RWPE2 (cell line): ENCODE results near the gene CDH12.
"Not testable (repeated sequence)": the region's sequence is repeated elsewhere in the genome, so short reads cannot be mapped to it uniquely, and the experiment has no call there.

Experiments used
- ATAC-seq: fragments of 200-7000 bp; cut with Tn5 transposase; 3 replicates; pipeline ENCODE4 v1.9.1; 2021; ENCODE audit warnings: low read depth
- DNase-seq: peaks from one replicate; pipeline ENCODE4 v3.0.0-alpha.2; 2020; ENCODE audit warnings: low spot score
- H3K27ac ChIP-seq: fragments of 450-650 bp; 2 replicates; pipeline ENCODE4 v1.5.1; 2017; ENCODE audit warnings: mild to moderate bottlenecking; ENCODE audit not compliant: poor library complexity, severe bottlenecking
- H3K27me3 ChIP-seq: fragments of 250-450 bp; sonication (Bioruptor Pico); 2 replicates; pipeline ENCODE4 v1.5.1; 2021; ENCODE audit warnings: mild to moderate bottlenecking, moderate library complexity; ENCODE audit not compliant: insufficient read depth, poor library complexity, severe bottlenecking
- H3K36me3 ChIP-seq: fragments of 250-450 bp; sonication (Bioruptor Pico); 2 replicates; pipeline ENCODE4 v1.5.1; 2020; ENCODE audit warnings: low read depth, mild to moderate bottlenecking, moderate library complexity
- H3K4me1 ChIP-seq: fragments of 250-450 bp; sonication (Bioruptor Pico); 2 replicates; pipeline ENCODE4 v1.5.1; 2021; ENCODE audit warnings: mild to moderate bottlenecking, moderate library complexity; ENCODE audit not compliant: insufficient read depth, poor library complexity, severe bottlenecking
- H3K4me3 ChIP-seq: fragments of 250-450 bp; sonication (Bioruptor Pico); 2 replicates; pipeline ENCODE4 v1.5.1; 2021; ENCODE audit warnings: mild to moderate bottlenecking, moderate library complexity; ENCODE audit not compliant: severe bottlenecking
- H3K9me3 ChIP-seq: fragments of 250-450 bp; sonication (Bioruptor Pico); 2 replicates; pipeline ENCODE4 v1.5.1; 2021; ENCODE audit warnings: mild to moderate bottlenecking, moderate library complexity; ENCODE audit not compliant: severe bottlenecking
- CTCF ChIP-seq: fragments of 450-650 bp; IDR thresholded peaks from one replicate; pipeline ENCODE4 v1.5.1; 2017; ENCODE audit warnings: mild to moderate bottlenecking, moderate library complexity; ENCODE audit not compliant: poor library complexity, severe bottlenecking

CDH12 gene

GRCh38 chr5:22154779-22155178 is 698.4 kb downstream of the CDH12 start:
- DNase-seq, H3K27me3 ChIP-seq, H3K9me3 ChIP-seq, H3K4me1 ChIP-seq, H3K36me3 ChIP-seq, H3K4me3 ChIP-seq, H3K27ac ChIP-seq, ATAC-seq: not testable (repeated sequence)

GRCh38 chr5:22151801-22152200 is 701.3 kb downstream of the CDH12 start:
- H3K27ac ChIP-seq, H3K4me1 ChIP-seq, DNase-seq, H3K9me3 ChIP-seq, H3K36me3 ChIP-seq, H3K4me3 ChIP-seq, H3K27me3 ChIP-seq, ATAC-seq: not testable (repeated sequence)

DNA sequence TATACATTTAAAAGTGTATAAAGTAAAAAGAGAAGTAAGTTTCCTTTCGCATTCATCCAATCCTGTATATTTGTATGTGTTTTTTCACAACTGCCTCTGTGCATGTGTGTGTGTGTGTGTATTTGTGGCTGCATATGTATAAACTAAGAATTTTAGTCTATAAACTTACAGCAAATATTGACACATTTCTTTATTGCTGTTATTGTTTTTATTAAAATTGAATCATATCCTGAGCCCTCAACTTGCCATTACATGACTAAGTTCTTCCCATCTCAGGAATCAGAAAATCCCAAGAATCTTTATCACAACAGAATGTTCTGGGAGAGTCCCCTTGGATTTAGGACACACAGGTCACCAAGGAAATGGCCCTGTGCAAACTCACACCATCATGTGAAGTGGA is 712.7 kb downstream of the CDH12 start:
- H3K27ac ChIP-seq, H3K4me1 ChIP-seq, H3K9me3 ChIP-seq, H3K36me3 ChIP-seq, ATAC-seq, H3K27me3 ChIP-seq, DNase-seq, H3K4me3 ChIP-seq: not testable (repeated sequence)

DNA sequence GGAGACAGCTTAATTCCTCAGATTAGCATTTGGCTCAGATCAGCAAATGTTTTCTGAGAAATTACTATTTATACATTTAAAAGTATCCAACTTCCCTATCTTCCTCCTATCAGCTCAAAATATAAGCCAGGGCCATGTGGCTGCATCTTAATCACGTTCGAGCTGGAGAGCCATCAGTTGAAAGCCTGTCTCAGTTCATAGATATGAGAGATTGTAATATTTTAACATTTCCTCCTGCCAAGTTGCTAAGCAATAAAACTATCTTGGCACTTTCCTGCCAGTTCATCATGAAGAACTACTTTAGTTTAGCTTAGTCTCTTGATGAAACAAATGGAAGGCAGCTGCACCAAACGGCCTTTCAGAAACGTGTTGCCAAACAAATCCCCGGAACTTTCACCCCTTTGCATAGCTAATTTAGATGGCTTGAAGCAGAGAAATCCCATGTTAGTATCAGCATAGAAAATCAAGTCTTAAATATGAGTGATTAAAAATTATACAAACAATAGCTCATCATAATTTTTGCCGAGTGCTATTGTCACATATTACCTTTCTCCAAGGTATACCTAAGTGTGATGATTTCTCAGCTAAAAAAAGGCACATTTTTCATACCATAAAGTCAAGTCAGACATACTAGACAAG is 713.4 kb downstream of the CDH12 start:
- ATAC-seq, H3K4me3 ChIP-seq, H3K4me1 ChIP-seq, H3K36me3 ChIP-seq, H3K9me3 ChIP-seq, DNase-seq, H3K27me3 ChIP-seq, H3K27ac ChIP-seq: not testable (repeated sequence)

- H3K4me1 ChIP-seq = no peaks in the 10 kb centered on the region
- H3K36me3 ChIP-seq = no peaks in the 10 kb centered on the region
- ATAC-seq = no peak
- no peak for TF ChIP-seq CTCF
- H3K9me3 ChIP-seq = no peaks in the 10 kb centered on the region
- peaks cover 4% of the 10 kb centered on the region for H3K27me3 ChIP-seq
- H3K27ac ChIP-seq = no peak overlapping the region
- DNase-seq = no peak
- H3K4me3 ChIP-seq = no peak overlapping the region
Measured at GRCh38 chr5:22111320-22111719, 741.8 kb downstream of the CDH12 start.

DNA sequence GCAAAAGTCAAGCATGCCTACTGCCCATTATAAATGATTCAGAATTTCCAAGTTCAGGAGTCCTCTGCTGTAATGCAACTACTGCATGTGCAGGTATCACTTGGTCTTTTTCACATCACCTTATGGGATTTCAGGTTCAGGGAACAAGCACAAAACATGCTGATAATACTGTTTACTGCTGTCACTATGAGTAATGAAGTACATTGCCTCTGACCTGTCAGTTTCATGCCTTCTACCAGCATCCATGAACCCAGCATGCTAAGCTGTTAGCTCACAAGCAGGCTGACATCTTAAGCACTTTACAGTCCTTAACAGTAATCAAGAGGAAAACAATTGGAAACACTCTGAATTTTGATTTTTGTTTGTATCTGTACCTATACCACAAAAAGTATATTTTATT is 743.8 kb downstream of the CDH12 start:
- no peaks in the 10 kb centered on the region for H3K4me1 ChIP-seq
- ATAC-seq = no peak
- no peaks in the 10 kb centered on the region for H3K36me3 ChIP-seq
- H3K27me3 ChIP-seq = no peaks in the 10 kb centered on the region
- no peaks in the 10 kb centered on the region for H3K9me3 ChIP-seq
- TF ChIP-seq CTCF = no peak
- DNase-seq = no peak
- no peak overlapping the region for H3K4me3 ChIP-seq
- no peak overlapping the region for H3K27ac ChIP-seq

DNA sequence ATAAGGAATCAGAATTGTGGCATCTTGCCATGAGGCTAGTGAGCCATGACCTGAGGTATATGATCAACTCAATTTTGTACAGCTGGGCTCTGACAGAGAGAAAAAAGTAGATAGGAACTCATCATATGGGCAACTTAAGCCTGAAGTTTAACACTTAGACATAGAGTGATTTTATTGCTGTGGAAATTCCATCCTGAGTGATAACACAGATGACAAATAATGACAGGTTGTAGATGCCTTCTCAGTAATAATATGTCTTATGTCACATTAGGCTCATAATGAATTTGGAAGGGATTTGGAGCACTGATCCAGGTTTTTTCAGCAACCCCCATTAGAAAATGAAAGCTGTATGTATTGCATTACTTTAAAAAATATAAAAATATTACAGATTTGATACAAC is 744.6 kb downstream of the CDH12 start:
- DNase-seq (no peak), ATAC-seq (no peak)
- no peak for TF ChIP-seq CTCF
- H3K27me3 ChIP-seq = no peaks in the 10 kb centered on the region
- H3K9me3 ChIP-seq = no peaks in the 10 kb centered on the region
- H3K36me3 ChIP-seq = no peaks in the 10 kb centered on the region
- H3K4me3 ChIP-seq = no peak overlapping the region
- no peaks in the 10 kb centered on the region for H3K4me1 ChIP-seq
- no peak overlapping the region for H3K27ac ChIP-seq
